GM12891 (cell line): ENCODE measurements around the gene TNS3.

Experiments used
- POLR2A ChIP-seq: IDR thresholded peaks from 2 replicates; pipeline ENCODE4 v1.6.1; 2011; ENCODE audit warnings: low read depth, low read length, control low read depth
- POLR2AphosphoS5 ChIP-seq: IDR thresholded peaks from 2 replicates; pipeline ENCODE4 v1.6.1; 2011; ENCODE audit warnings: low read depth, low read length, control low read depth
- TAF1 ChIP-seq: IDR thresholded peaks from 2 replicates; pipeline ENCODE4 v1.6.1; 2011; ENCODE audit warnings: low read depth, low read length, control low read depth

DNA sequence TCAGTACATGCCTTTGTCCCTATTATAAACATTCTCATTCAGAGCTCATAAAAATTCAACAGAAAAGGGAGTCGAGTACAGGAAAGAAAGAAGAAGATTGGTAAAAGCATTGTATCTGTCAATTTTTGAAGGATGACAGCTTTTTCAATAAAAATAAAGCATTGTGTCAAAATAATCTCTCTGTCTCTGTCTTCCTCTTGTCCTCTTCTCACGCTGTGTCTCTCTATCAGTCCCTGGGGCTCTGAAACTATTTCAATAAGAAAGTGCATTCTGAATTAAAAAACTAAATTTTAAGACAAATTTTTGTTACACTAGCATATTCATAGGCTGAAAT, 248.4 kb downstream of the TNS3 start:
- no peak for TF ChIP-seq POLR2A
- TF ChIP-seq POLR2AphosphoS5: no peak
- no peak for TF ChIP-seq TAF1
